ENCODE data around the gene ATP5MC3. TPM values are rescaled to one million over a fixed set of nuclear protein-coding genes. Genes with fewer than 3 reads are reported as not detected.
"Not testable (repeated sequence)": the region's sequence is repeated elsewhere in the genome, so short reads cannot be mapped to it uniquely, and the experiment has no call there.

Gene ATP5MC3
- total RNA-seq = 100 to 1,000 TPM in 3 of 4 donors, 10 to 100 TPM in 1; 71.0 to 236 (median 172) TPM

DNA sequence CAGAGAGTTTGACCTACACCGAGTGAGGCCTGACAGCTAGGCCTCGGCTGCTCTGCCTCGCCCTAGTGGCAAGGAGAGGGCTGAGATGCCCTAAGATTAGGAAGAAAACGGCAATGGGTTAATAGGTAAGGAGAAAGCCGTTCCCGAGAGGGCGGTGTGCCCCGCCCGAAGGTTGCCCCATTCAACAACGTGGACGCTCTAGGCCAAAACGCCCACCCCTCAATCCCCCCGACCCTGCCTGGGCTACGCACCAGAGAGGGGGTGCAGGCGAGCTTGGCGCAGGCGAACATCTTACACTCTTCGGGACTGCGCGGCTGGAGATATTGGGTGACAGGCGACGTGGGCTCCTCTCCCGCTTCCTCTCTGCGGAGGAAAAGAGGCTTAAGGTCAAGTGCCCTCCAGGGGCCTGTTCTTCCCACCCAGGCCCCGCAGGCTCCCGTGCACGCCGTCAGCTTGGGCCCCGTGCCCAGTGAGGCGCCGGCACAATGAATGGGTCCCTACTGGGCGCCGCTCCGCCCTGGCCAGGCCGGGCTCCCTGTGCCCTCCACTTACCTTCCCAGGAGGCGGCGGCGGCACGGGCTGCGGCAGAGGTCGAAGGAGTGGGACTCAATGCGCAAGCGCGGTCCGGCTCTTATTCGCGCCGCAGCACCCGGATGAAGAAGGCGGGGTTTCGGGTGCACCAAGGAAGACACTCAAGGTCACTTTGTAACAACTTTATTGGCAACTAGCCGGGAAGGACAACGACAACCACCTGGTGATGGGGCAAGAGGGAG, at the start of gene ATP5MC3:
TSS of gene ATP5MC3 (minus strand) at position 607 of the 773 bp plus-strand sequence. CDS start at position 290, 317 bp downstream.
- H3K4me3 ChIP-seq (replicated peaks in 1 of 3) = peak within 1 kb of the TSS; percentile 45 to 76 (median 72)
- H3K9me3 ChIP-seq = no peaks in the 10 kb centered on the region
- TF ChIP-seq POLR2A (IDR thresholded peaks at IDR 0.05) (peak; percentile 37 to 91), CTCF (IDR thresholded peaks at IDR 0.05) (peak in 1 of 6 experiments; percentile 2)
- H3K27ac ChIP-seq = peak within 1 kb of the TSS; percentile 71 to 89 (median 86)
- intact Hi-C loops (cut with DNase I) = no loop called here
- 1% methylated on average over 37 to 48 of the region's 53 CpGs for WGBS, 2 donors
- peaks cover 4 to 12% of the 10 kb centered on the region in 2 donors for H3K4me1 ChIP-seq
- H3K27me3 ChIP-seq = no peaks in the 10 kb centered on the region
- peak; percentile 94 to 95 for DNase-seq
- H3K36me3 ChIP-seq = peaks cover 24 to 28% of the 10 kb centered on the region in 2 donors

DNA sequence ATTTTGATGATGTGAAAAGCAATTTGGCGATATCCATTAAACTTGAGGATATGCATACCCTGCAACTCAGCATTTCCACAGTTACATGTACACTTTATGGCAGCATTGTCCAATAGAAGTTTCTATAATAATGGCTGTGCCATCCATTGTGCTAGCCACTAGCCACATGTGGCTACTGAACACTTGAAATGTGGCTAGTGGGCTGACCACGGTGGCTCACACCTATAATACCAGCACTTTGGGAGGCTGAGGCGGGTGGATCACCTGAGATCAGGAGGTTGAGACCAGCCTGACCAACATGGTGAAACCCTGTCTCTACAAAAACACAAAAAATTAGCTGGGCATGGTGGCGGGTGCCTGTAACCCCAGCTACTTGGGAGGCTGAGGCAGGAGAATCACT, 47.1 kb upstream of the ATP5MC3 start:
- H3K4me1 ChIP-seq; intact Hi-C loops (cut with DNase I); H3K36me3 ChIP-seq; H3K27me3 ChIP-seq; H3K27ac ChIP-seq; H3K9me3 ChIP-seq; DNase-seq; H3K4me3 ChIP-seq (replicated peaks in 1 of 3): not testable (repeated sequence)
- WGBS, 2 donors = 68 to 71% methylated on average over 4 of the region's 4 CpGs

DNA sequence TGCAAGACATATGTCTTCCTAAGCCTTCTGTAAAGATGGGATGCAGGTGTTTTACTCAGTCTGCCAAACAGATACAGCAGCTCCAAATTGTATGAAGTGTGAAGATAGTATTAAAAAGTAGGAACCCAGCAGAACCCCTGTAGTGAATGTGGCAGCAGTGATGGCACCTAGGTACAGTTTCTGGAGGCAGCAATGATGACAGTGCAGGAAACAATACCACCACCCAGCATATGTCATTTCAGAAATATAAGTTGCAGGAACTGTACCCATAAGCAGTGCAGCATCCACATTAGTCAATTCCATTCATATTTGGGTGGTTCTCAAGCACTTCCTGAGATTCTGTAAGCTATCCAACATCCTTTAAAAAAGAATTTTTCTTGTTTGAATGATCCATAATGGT, 46.7 kb upstream of the ATP5MC3 start:
- Histone ChIP-seq H3K36me3 (no peaks in the 10 kb centered on the region), H3K4me1 (no peaks in the 10 kb centered on the region), H3K27ac (no peak overlapping the region), H3K9me3 (no peaks in the 10 kb centered on the region), H3K27me3 (no peaks in the 10 kb centered on the region), H3K4me3 (replicated peaks in 1 of 3) (no peak overlapping the region)
- no peak for TF ChIP-seq CTCF (IDR thresholded peaks at IDR 0.05)
- no peak for TF ChIP-seq POLR2A (IDR thresholded peaks at IDR 0.05)
- intact Hi-C loops (cut with DNase I) = no loop called here
- DNase-seq = no peak

- TF ChIP-seq CTCF (IDR thresholded peaks at IDR 0.05) = no peak
- no peak for TF ChIP-seq POLR2A (IDR thresholded peaks at IDR 0.05)
- Histone ChIP-seq H3K36me3 (no peaks in the 10 kb centered on the region), H3K27me3 (no peaks in the 10 kb centered on the region), H3K9me3 (no peaks in the 10 kb centered on the region), H3K27ac (no peak overlapping the region), H3K4me1 (no peaks in the 10 kb centered on the region), H3K4me3 (replicated peaks in 1 of 3) (no peak overlapping the region)
- intact Hi-C loops (cut with DNase I) = no loop called here
- WGBS, 2 donors = 92 to 94% methylated on average over 1 of the region's 1 CpG
- DNase-seq = no peak
Measured at GRCh38 chr2:175227393-175227792, 45.9 kb upstream of the ATP5MC3 start.

GRCh38 chr2:175220075-175220474, 38.6 kb upstream of the ATP5MC3 start:
- TF ChIP-seq CTCF (IDR thresholded peaks at IDR 0.05) = no peak
- no peak for TF ChIP-seq POLR2A (IDR thresholded peaks at IDR 0.05)
- intact Hi-C loops (cut with DNase I) = no loop called here
- H3K27ac ChIP-seq = no peak overlapping the region
- DNase-seq = no peak
- H3K27me3 ChIP-seq = no peaks in the 10 kb centered on the region
- no peaks in the 10 kb centered on the region for H3K36me3 ChIP-seq
- no peaks in the 10 kb centered on the region for H3K4me1 ChIP-seq
- 77 to 80% methylated on average over 4 of the region's 4 CpGs for WGBS, 2 donors
- no peak overlapping the region for H3K4me3 ChIP-seq (replicated peaks in 1 of 3)
- no peaks in the 10 kb centered on the region for H3K9me3 ChIP-seq

All from thyroid gland (tissue), 4 donors.